Mesenteric fat pad (tissue), 1 donor: ENCODE measurements around the gene FAM171A1. TPM values are rescaled to one million over a fixed set of nuclear protein-coding genes. Genes with fewer than 3 reads are reported as not detected.
A peak's percentile ranks its signal among the peaks of the same experiment; 100 is the strongest.
"Not testable (repeated sequence)": the region's sequence is repeated elsewhere in the genome, so short reads cannot be mapped to it uniquely, and the experiment has no call there.

Experiments used
- DNase-seq: peaks from one replicate; pipeline ENCODE4 v3.0.0-alpha.2; 2020; ENCODE audit warnings: low spot score
- total RNA-seq: library from RNA; stranded (reverse); fragmentation: NEBNext Ultra II Directional; extraction: Animal tissue kit (Norgen Biotek cat#: 25700); gene quantifications from one replicate; pipeline ENCODE4 v1.2.1, GENCODE V29; 2021
- donor health status: DM: yes; HTN: yes; CAD: no.

FAM171A1 gene
- total RNA-seq, 1 donor from 2014 or later = 36.2 TPM

GRCh38 chr10:15346440-15347141 lies 24.5 kb downstream of the FAM171A1 start:
- no peak for DNase-seq

- no peak for DNase-seq
Measured at GRCh38 chr10:15345450-15345849, 25.6 kb downstream of the FAM171A1 start.

GRCh38 chr10:15344876-15345285 lies 26.2 kb downstream of the FAM171A1 start:
- DNase-seq = no peak

- no peak for DNase-seq
Measured at GRCh38 chr10:15344256-15344875, 26.7 kb downstream of the FAM171A1 start.

- peak; percentile 64 for DNase-seq
Measured at GRCh38 chr10:15342970-15343369, 28.1 kb downstream of the FAM171A1 start.

- DNase-seq = peak; percentile 45
Measured at GRCh38 chr10:15341502-15342128, 29.5 kb downstream of the FAM171A1 start.

- DNase-seq = peak; percentile 2
Measured at GRCh38 chr10:15339892-15340291, 31.2 kb downstream of the FAM171A1 start.

GRCh38 chr10:15337441-15337923 lies 33.6 kb downstream of the FAM171A1 start:
- DNase-seq = not testable (repeated sequence)

GRCh38 chr10:15336211-15336610 lies 34.9 kb downstream of the FAM171A1 start:
- DNase-seq = no peak

GRCh38 chr10:15335508-15335907 lies 35.6 kb downstream of the FAM171A1 start:
- no peak for DNase-seq

GRCh38 chr10:15334650-15335323 lies 36.3 kb downstream of the FAM171A1 start:
- no peak for DNase-seq

GRCh38 chr10:15333909-15334649 lies 37.0 kb downstream of the FAM171A1 start:
- DNase-seq = no peak

- DNase-seq = not testable (repeated sequence)
Measured at GRCh38 chr10:15333181-15333580, 37.9 kb downstream of the FAM171A1 start.

GRCh38 chr10:15331461-15331860 lies 39.6 kb downstream of the FAM171A1 start:
- DNase-seq = no peak

- DNase-seq = no peak
Measured at GRCh38 chr10:15329437-15329836, 41.7 kb downstream of the FAM171A1 start.

GRCh38 chr10:15325944-15326284 lies 45.2 kb downstream of the FAM171A1 start:
- no peak for DNase-seq

- DNase-seq = no peak
Measured at GRCh38 chr10:15325243-15325943, 45.7 kb downstream of the FAM171A1 start.

- DNase-seq = no peak
Measured at GRCh38 chr10:15324611-15325010, 46.5 kb downstream of the FAM171A1 start.

- DNase-seq = no peak
Measured at GRCh38 chr10:15324113-15324512, 47.0 kb downstream of the FAM171A1 start.

- no peak for DNase-seq
Measured at GRCh38 chr10:15322356-15322755, 48.7 kb downstream of the FAM171A1 start.
